NCI-H2196 treated with DMSO at 0.1 percent for 48 hours (cell line): ENCODE results near the gene EML4.
"Not testable (repeated sequence)": the region's sequence is repeated elsewhere in the genome, so short reads cannot be mapped to it uniquely, and the experiment has no call there.

Experiments
- DNase-seq: peaks from one replicate; lab custom pipeline; 2025; ENCODE audit not compliant: unreplicated experiment; lab: John Stamatoyannopoulos, UW

EML4 gene

DNA sequence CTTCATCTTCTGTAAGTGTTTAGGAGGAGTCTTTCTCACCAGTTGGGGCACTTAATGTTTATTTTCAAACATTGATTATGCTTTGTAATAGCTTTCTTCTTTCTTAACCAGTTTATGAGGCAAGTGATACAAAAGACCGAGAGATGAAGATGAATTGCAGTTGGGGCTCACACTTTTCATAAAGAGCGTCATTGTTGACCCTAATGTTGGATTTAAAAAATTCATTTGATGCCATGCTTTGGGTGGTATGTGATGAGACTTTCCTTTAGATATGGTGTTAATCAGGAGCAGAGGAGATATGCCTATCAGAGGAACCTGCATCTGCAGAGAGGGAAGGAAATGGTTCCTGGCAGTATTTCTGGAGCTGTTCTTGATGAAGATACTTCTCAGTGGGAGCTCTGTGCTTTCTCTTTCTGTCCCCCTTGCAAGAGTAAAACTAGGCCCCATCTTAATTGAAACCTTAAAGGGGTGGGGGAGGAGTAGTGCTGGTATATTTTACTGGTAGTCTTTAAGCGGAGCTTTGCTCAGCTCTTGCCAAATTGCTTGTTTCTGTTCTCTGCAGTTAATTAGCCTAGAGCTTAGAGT, 2.3 kb downstream of the EML4 start:
- no peak for DNase-seq

DNA sequence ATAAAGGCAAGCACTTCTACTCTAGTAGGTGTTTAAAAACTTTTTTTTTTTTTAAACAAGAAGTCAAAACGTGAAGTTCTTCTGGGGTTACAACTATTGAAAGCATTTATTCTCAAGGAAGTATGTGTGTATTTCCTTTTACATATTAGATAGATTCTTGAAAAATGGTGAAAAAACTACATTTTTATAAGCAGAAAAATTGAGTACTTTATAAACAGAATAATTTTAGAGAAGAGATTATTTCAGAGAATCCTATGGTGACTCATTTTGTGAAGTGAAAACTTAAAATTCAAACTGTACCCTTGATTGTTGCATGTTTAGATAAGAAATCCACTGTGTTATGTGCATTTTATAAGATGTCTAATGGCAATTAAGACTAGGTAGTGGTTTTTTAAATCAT, 2.9 kb downstream of the EML4 start:
- DNase-seq, result no peak

DNA sequence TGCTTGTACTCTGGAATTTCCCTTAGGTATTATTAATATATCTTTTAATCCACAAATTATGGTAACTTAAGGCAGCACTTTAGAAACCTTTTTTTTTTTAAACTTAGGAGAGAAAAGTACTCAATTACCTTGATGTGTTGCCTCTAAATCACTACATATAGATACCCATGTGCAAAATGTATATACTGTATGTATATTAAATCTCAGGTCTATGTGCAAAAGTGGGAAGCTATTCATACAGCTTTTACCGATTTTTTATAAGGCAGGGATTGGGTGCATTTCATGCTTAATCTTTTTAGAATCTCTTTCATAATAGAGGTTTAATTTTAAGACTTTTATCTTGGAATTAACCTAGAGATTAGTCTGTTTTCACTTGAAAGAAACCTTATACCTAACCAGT, 3.4 kb downstream of the EML4 start:
- DNase-seq, result no peak

DNA sequence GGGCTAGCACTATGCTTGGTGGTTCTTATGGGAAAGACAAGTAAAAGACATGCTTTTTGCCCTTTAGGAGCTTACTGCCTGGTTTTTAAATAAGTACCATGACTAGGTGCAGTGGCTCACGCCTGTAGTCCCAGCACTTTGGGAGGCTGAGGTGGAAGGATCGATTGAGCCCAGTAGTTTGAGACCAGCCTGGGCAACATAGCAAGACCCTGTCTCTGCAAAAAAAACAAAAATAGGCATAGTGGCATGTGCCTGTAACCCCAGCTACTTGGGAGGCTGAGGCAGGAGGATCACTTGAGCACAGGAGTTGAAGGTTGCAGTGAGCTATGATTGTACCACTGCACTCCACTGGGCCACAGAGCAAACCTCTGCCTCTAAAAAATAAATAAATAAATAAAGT, 4.3 kb downstream of the EML4 start:
- not testable (repeated sequence) for DNase-seq

DNA sequence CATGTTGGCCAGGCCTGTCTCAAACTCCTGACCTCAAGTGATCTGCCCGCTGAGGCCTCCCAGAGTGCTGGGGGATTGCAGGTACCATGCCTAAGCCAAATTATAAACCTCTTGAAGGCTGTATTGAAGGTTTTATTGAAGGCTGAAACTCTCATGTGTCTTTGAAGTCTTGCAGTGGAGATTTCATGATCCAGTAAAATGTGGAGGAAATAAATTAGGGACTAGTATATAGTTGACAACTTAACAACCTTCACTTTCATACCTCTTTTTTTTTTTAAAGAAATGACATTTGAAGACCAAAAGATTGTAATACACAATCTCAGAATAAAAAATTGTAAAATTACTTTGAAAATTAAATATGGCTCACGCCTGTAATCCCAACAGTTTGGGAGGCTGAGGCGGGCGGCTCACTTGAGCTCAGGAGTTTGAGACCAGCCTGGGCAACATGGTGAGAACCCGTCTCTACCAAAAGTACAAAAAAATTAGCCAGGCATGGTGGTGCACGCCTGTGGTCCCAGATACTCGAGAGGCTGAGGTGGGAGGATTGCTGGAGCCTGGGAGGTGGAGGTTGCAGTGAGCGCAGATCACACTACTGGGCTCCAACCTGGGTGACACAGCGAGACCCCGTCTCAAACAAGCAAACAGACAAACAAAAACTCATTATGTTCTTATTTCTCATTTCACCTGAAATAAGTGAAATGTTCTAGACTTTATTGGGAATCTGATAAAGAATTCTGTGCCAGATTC, 8.0 kb downstream of the EML4 start:
- DNase-seq, result no peak

DNA sequence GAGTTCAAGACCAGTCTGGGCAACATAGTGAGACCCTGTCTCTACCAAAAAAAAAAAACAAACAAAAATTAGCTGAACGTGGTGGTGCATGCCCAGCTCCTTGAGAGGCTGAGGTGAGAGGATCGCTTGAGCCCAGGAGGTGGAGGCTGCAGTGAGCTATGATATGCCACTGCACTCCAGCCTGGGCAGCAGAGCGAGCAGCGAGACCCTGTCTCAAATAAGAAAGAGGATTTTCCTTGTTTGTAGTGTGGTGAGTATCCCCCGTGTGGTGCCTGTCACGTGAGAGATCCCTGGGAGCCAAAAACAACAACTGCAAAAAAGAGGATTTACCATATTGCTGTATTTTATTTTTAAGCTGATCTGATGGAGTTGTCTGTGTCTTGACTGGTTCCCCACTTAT, 9.2 kb downstream of the EML4 start:
- no peak for DNase-seq

DNA sequence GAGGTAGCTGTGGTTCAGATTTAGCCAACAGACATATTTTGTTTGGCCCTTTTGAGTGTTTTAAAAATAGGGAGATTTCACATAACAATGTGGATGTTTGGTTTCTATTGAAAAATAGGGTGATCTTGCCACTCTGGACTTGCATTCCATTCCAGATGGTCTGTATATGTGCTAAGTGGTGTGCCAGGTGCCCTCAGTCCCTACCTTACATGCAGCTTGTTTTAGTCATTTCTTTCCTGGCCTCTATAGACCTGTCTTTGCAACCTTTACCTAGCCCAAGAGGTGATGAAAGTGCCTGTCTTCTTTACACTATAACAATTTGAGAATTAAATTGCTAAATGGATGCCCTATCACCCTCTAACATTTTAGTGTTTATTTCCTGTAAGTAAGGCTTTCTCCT, 11.1 kb downstream of the EML4 start:
- DNase-seq, result no peak

DNA sequence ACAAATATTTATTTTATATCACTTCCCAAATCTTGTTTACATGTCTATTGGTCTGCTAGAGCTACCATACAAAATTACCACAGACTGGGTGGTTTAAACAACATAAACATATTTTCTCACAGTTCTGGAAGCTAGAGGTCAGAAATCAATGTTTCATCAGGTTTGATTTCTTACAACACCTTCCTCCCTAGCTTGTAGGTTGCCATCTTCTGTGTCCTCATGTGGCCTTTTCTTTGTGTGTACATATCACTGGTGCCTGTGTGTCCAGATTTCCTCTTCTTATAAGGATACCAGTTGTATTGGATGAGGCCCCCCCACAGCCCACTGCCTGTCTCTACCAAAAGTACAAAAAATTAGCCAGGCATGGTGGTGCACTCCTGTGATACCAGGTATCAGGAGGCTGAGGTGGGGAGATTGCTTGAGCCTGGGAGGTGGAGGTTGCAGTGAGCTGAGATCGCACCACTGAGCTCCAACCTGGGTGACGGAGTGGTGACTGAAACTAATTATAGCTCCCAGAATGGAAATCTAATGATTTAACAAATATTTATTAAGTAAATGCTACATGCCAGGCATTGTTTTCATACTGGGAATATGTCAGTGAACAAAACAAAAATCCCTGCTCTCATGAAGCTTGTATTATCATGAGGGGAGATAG, 13.6 kb downstream of the EML4 start:
- DNase-seq, result no peak

DNA sequence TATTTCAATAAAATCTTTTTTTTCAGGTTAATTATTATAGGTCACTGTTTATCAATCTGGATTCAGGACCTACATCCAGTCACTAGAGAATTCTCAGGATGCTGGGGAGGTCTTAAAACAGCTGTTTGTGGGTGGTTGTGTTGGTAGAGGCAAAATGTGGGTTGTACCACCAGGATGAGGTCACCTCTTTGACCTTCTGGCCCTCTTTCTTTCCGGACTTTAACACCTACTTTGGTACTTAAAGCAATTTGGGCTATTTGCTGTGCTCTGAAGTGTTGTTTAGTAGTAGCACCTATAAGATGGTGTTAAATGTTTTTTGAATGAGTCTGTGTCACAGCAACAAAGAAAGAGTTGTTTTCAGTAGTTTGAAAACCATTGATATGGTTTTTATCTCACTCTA, 14.6 kb downstream of the EML4 start:
- no peak for DNase-seq

DNA sequence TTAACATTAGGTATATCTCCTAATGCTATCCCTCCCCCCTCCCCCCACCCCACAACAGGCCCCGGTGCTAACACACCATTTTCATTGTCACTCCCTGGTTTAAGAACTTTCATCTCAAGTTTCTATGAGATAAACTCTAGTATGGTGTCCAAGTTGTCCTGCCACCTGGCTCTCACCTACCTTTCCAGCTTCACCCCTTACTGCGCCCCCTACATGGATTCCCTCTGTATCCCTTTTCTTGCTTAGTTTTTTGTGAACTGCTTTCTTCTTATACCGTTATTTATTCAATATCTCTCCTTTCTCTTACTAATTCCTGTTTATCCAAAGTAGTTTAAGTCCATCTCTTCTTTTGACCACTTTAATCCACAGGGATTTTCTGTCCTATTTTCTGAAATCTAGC, 15.2 kb downstream of the EML4 start:
- DNase-seq, result no peak

DNA sequence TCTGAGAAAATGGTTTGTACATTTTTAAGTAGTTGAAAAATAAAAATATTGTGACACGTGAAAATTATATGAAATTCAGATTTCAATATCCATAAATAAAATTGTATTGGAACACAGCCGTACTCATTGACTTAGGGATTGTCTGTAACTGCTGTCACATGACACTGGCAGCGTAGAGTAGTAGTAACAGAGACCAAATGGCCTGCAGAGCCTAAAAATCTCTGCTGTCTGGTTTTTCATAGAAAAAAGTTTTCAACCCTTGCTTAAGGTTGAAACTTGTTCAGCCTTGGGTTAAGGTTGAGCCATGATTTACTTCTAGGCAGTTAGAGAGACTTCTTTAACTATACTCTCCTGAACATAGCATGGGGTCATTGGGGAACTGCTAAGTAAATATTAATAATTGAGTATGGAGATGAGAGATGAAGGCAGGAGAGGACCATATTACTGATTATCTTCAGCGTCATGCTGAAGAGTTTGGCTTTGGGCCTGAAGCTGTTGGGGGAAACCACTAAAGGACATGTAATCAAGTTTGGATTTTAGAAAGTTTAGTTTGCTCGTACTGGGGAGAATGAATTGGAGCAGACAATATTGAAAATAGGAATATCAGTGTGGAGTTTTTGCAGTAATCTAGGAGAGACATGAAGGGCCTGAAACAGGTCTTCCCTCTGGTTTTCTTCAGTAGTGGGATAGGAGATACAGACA, 16.2 kb downstream of the EML4 start:
- no peak for DNase-seq

DNA sequence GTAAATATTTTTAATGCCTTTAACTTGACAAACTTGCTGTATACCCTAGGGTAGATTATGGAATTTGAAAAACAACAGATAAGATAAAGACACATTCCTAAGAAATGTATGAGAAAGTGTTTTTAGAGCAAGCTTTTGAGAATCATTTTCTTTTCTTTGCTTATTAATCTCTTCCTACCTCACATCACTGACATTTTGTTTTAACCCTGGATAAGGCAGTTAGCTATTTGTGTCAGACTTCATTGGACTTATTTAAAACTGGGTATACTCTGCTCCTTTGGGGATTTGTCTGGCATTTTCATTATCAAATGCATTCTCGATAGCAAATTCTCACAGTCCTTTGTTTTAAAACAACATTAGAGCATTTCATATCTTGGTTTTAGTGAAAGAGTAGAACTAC, 17.2 kb downstream of the EML4 start:
- no peak for DNase-seq

DNA sequence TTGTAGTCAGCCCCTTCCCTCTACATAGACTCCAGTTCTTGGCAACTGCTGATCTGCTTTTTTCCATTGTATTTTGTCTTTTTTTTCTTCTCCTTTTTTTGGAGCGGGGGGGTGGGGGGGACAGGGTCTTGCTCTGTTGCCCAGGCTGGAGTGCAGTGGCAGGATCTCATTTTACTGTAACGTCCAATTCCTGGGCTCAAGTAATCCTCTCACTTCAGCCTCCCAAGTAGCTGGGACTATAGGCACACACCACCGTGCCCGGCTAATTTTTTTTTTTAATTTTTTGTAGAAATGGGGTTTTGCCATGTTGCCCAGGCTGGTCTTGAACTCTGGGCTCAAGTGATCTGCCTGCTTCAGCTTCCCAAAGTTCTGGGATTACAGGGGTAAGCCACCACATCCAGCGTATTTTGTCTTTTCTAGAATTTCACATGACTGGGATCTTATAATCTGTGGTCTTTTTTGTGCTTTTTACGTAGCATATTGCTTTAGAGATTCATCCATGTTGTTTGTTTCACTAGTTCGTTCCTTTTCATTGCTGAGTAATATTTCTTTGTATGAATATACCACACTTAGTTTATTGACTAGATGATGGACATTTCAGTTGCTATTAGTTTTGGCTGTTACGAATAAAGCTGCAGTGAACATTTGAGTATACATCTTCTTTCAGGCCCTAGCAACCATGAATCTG, 17.9 kb downstream of the EML4 start:
- DNase-seq, result no peak

DNA sequence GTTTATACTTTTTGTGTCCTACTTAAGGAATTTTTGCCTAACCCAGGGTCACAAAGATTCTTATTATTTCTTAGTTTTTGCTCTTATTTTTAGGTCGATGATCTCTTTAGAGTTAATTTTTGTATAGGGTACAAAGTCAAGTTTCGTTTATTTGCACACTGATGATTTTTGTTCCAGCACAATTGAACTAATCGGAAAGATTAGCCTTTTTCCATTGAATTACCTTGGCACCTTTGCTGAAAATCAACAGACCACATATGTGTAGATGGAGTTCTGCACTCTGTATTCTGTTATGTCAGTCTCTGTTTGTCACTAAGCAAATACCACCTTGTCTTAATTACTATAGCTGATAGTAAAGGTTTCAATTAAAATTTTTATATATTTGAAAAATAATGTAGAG, 18.7 kb downstream of the EML4 start:
- DNase-seq, result no peak

DNA sequence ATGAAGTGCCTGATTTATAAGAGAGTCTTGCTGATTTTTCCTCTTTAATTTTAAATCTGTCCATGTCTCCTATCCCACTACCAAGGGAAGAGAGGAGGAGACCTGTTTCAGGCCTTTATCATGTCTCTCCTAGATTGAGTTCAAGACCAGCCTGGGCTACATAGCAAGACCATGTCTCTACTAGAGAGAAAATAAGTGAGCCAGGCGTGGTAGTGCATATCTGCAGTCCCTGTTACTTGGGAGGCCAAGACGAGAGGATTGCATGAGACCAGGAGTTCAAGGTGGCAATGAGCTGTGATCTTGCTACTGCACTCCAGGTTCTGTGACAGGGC, 20.0 kb downstream of the EML4 start:
- DNase-seq, result no peak

DNA sequence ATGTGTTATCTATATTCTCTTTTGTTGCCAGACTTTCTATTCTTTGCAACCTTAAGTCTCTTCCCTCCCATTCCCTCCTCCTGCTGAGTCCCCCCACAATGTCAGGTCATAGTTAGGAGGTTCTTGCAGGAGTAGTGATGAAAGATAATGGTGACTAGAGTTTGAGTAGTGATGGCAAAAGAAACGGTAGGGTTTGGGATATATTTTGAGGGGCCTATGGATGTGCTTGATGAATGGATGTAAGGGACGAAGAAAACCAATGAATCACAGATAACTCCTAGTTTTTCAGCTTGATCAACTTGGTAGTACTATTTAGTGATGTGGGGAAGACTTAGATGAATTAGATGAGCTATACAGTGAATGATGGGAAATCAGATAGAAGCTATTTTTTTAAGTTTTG, 21.0 kb downstream of the EML4 start:
- DNase-seq, result no peak

DNA sequence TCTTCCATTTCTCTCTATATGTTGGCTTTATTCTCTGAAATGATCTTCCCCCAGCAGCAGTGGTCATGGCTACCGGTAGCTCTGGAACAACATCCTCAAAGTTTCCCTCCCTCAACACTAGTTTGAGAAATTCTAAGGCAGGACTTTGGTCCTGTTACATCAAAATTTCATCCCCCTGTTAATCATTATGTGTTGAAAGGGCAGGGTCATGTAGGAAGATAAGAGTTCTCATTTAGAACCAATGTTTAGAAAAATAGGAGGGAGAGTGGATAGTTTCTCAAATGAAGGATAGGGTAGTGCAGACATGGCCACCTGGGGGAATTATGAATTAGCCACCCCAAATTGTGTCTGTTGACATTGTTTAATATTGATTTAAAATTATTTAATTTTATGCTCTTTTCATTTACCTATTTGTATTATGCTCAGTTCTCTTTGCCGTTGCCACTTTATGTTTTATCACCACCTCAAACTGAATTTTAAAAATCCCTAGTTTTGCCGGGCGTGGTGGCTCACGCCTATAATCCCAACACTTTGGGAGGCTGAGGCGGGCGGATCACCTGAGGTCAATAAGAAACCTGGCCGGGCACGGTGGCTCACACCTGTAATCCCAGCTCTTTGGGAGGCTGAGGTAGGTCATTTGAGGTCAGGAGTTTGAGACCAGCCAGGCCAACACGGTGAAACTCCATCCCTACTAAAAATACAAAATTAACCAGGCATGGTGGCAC, 22.3 kb downstream of the EML4 start:
- no peak for DNase-seq

DNA sequence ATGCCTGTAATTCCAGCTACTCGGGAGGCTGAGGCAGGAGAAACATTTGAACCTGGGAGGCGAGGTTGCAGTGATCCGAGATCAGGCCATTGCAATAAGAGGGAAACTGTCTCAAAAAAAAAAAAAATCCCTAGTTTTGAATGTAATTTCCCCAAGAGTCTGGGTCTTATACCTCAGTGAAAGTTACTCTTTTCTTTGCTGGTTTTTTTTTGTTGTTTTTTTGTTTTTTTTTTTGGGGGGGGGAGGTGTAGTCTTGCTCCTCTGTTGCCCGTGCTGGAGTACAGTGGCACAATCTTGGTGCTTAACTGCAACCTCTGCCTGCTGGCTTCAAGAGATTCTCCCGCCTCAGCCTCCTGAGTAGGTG, 22.8 kb downstream of the EML4 start:
- DNase-seq, result no peak

DNA sequence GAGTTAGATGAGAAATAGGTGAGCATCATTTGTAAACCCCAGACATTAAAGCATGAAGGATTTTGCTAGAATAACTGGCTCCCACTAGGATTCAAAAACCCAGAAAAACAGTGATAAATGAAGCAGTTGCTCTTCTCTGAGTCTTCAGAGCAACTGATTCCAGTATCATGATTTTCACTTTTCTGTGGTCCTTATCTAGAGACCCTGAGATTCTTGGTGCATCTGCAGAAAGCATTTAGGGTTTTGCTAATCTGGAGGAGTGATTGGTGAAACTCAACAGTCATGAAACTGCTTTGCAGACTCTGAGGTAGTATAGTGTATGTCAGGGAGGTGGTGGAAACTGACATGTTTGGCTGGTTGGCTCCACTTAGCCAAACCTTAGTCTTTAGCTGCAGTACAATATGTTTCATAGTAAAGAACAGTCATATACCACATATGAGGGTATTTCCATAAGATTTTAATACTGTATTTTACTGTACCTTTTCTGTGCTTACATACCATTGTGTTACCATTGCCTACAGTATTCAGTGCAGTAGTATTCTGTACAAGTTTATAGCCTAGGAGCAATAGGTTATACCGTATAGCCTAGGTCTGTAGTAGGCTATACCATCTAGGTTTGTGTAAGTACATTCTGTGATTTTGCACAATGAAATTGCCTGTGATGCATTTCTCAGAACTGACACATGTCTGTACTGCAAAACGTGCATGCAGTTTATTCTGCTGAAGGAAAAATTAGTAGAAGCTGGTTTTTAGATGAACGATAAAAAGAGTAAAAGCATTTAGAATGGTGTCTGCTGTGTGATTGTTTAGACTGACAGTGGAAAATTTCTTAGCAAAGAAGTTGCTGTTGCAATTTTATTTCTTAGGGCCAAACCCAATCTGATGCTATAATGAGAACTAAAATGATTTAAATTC, 23.8 kb downstream of the EML4 start:
- DNase-seq, result no peak

DNA sequence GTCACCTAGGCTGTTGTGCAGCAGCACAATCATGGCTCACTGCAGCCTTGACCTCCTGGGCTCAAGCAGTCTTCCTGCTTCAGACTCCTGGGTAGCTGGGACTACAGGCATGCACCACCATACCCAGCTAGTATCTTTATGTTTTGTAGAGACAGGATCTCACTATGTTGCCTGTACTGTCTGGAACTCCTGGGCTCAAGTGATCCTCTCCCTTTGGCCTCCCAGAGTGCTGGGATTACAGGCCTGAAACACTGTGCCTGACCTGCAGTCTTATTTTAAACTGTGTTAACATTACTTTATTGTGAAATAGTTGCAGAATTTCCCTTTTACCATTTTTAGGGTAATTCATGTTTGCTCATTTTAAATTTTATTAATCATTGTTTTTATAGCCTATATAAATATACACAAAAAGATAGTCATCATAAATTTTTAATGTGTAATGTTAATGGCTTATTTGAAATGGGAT, 24.6 kb downstream of the EML4 start:
- DNase-seq, result no peak
